IMR-90 (cell line): ENCODE measurements around the gene PGM2. TPM values are rescaled to one million over a fixed set of nuclear protein-coding genes. Genes with fewer than 3 reads are reported as not detected.

Source experiments
- ATAC-seq: fragments of 200-7000 bp; cut with Tn5 transposase; 2 replicates; pipeline ENCODE4 v1.9.1; 2020; ENCODE audit warnings: low read depth, mild to moderate bottlenecking, moderate library complexity
- BruUV-seq: library from RNA; stranded (reverse); fragments of 400-500 nt; replicated peaks from 2 replicates; lab custom pipeline; 2021; lab: Mats Ljungman, UMichigan
- CTCF ChIA-PET: fragments of 300-600 bp; formaldehyde crosslinking; extraction: SDS; loops from one replicate; lab custom pipeline; 2021; ENCODE audit warnings: antibody characterized with exemption; lab: Yijun Ruan, JAX
- POLR2A ChIA-PET: fragments of 300-600 bp; sonication (Branson Sonifier 250); formaldehyde crosslinking; loops from one replicate; lab custom pipeline; 2022; ENCODE audit warnings: antibody characterized with exemption; ENCODE audit not compliant: unreplicated experiment; lab: Charles Lee
- DNase-seq: peaks from one replicate; pipeline ENCODE4 v3.0.0; 2013
- H2AFZ ChIP-seq: replicated peaks from 2 replicates; pipeline ENCODE3; 2013; ENCODE audit warnings: low read length, mild to moderate bottlenecking; ENCODE audit not compliant: poor library complexity
- H2AK5ac ChIP-seq: 2 replicates; pipeline ENCODE4 v1.6.1; 2013; ENCODE audit warnings: low read depth, low read length, inconsistent platforms
- H2AK9ac ChIP-seq: replicated peaks from 2 replicates; pipeline ENCODE3; 2013; ENCODE audit warnings: mild to moderate bottlenecking, low read depth, low read length, moderate library complexity; ENCODE audit not compliant: poor library complexity
- H2BK120ac ChIP-seq: 2 replicates; pipeline ENCODE4 v1.6.1; 2013; ENCODE audit warnings: low read depth, low read length, inconsistent platforms
- H2BK15ac ChIP-seq: 3 replicates; pipeline ENCODE4 v1.6.1; 2013; ENCODE audit warnings: low read depth, low read length, inconsistent platforms
- H2BK20ac ChIP-seq: 2 replicates; pipeline ENCODE4 v1.6.1; 2013; ENCODE audit warnings: low read depth, mild to moderate bottlenecking, inconsistent platforms, low read length, moderate library complexity
- H2BK5ac ChIP-seq: 2 replicates; pipeline ENCODE4 v1.6.1; 2013; ENCODE audit warnings: mild to moderate bottlenecking, low read depth, low read length, inconsistent platforms; ENCODE audit not compliant: poor library complexity, severe bottlenecking
- H3K14ac ChIP-seq: replicated peaks from 2 replicates; pipeline ENCODE4 v1.6.1; 2013; ENCODE audit warnings: low read depth, low read length, inconsistent platforms
- H3K18ac ChIP-seq: 2 replicates; pipeline ENCODE4 v1.6.1; 2013; ENCODE audit warnings: low read depth, low read length, control low read depth
- H3K23ac ChIP-seq: 2 replicates; pipeline ENCODE4 v1.6.1; 2013; ENCODE audit warnings: low read depth, low read length, inconsistent platforms
- H3K27ac ChIP-seq: 2 replicates; pipeline ENCODE4 v1.5.1; 2013; ENCODE audit warnings: mild to moderate bottlenecking, control low read depth, low read length; ENCODE audit not compliant: insufficient read depth
- H3K27me3 ChIP-seq: 2 replicates; pipeline ENCODE4 v1.6.1; 2013; ENCODE audit warnings: low read length; ENCODE audit not compliant: control insufficient read depth, insufficient read depth
- H3K36me3 ChIP-seq: 2 replicates; pipeline ENCODE4 v1.6.1; 2013; ENCODE audit warnings: low read length, mixed read lengths; ENCODE audit not compliant: control insufficient read depth, insufficient read depth
- H3K4ac ChIP-seq: 2 replicates; pipeline ENCODE4 v1.6.1; 2013; ENCODE audit warnings: low read depth, low read length, inconsistent platforms
- H3K4me1 ChIP-seq: 2 replicates; pipeline ENCODE4 v1.6.1; 2013; ENCODE audit warnings: low read length, mixed read lengths; ENCODE audit not compliant: control insufficient read depth, insufficient read depth
- H3K4me2 ChIP-seq: 2 replicates; pipeline ENCODE4 v1.6.1; 2013; ENCODE audit warnings: low read depth, mild to moderate bottlenecking, control low read depth, low read length, moderate library complexity
- H3K4me3 ChIP-seq: 2 replicates; pipeline ENCODE4 v1.5.1; 2013; ENCODE audit warnings: low read depth, mild to moderate bottlenecking, control low read depth, low read length, moderate library complexity; ENCODE audit not compliant: insufficient read depth
- H3K56ac ChIP-seq: 2 replicates; pipeline ENCODE4 v1.6.1; 2013; ENCODE audit warnings: low read length, inconsistent platforms; ENCODE audit not compliant: insufficient read depth; ENCODE audit errors: extremely low read depth
- H3K79me1 ChIP-seq, 2 experiments: 2 replicates each; pipeline ENCODE4 v1.6.1; 2013; ENCODE audit warnings: low read length in 2 of 2, inconsistent platforms in 1 of 2, low read depth in 1 of 2
- H3K9ac ChIP-seq: 2 replicates; pipeline ENCODE4 v1.6.1; 2013; ENCODE audit warnings: low read depth, low read length, control low read depth
- H3K9me1 ChIP-seq: 2 replicates; pipeline ENCODE4 v1.6.1; 2013; ENCODE audit warnings: low read length, inconsistent platforms; ENCODE audit not compliant: insufficient read depth
- H3K9me3 ChIP-seq: 2 replicates; pipeline ENCODE4 v1.6.1; 2013; ENCODE audit warnings: low read length; ENCODE audit not compliant: control insufficient read depth, insufficient read depth
- H4K20me1 ChIP-seq: 2 replicates; pipeline ENCODE4 v1.6.1; 2013; ENCODE audit warnings: low read length, inconsistent platforms; ENCODE audit not compliant: insufficient read depth
- H4K5ac ChIP-seq: 2 replicates; pipeline ENCODE4 v1.6.1; 2013; ENCODE audit warnings: mild to moderate bottlenecking, low read depth, low read length, control low read depth
- H4K8ac ChIP-seq, 2 experiments: 2 replicates each; pipeline ENCODE4 v1.6.1; 2013; ENCODE audit warnings: low read depth in 2 of 2, low read length in 2 of 2, control low read depth in 1 of 2, inconsistent platforms in 1 of 2
- H4K91ac ChIP-seq: 2 replicates; pipeline ENCODE4 v1.6.1; 2013; ENCODE audit warnings: low read depth, low read length, inconsistent platforms; ENCODE audit not compliant: insufficient read depth
- BHLHE40 ChIP-seq: fragments of 150-350 bp; IDR thresholded peaks from 2 replicates; pipeline ENCODE4 v1.6.1; 2016; ENCODE audit warnings: mild to moderate bottlenecking, low read depth, low read length
- CEBPB ChIP-seq: IDR thresholded peaks from 2 replicates; pipeline ENCODE4 v1.6.1; 2012; ENCODE audit warnings: low read depth, low read length, improper control_type of control experiment
- CHD1 ChIP-seq: IDR thresholded peaks from 2 replicates; pipeline ENCODE4 v1.6.1; 2012; ENCODE audit warnings: low read depth, low read length, improper control_type of control experiment
- FOS ChIP-seq: fragments of 150-350 bp; IDR thresholded peaks from 2 replicates; pipeline ENCODE4 v1.6.1; 2016; ENCODE audit warnings: low read depth, low read length
- MAFK ChIP-seq: IDR thresholded peaks from 2 replicates; pipeline ENCODE4 v1.6.1; 2012; ENCODE audit warnings: low read depth, low read length, improper control_type of control experiment
- MAZ ChIP-seq: IDR thresholded peaks from 2 replicates; pipeline ENCODE4 v1.6.1; 2012; ENCODE audit warnings: low read depth, mild to moderate bottlenecking, low read length, improper control_type of control experiment, moderate library complexity, borderline replicate concordance
- MXI1 ChIP-seq: IDR thresholded peaks from 2 replicates; pipeline ENCODE4 v1.6.1; 2012; ENCODE audit warnings: low read depth, mild to moderate bottlenecking, low read length, moderate library complexity, borderline replicate concordance
- POLR2A ChIP-seq: IDR thresholded peaks from 2 replicates; pipeline ENCODE4 v1.6.1; 2012; ENCODE audit warnings: mild to moderate bottlenecking, low read depth, low read length
- RAD21 ChIP-seq: IDR thresholded peaks from 2 replicates; pipeline ENCODE4 v1.6.1; 2012; ENCODE audit warnings: low read length, improper control_type of control experiment
- RCOR1 ChIP-seq: IDR thresholded peaks from 2 replicates; pipeline ENCODE4 v1.6.1; 2012; ENCODE audit warnings: mild to moderate bottlenecking, low read length, improper control_type of control experiment; ENCODE audit not compliant: insufficient replicate concordance
- whole genome bisulfite sequencing, 2 experiments: methylation state at CpG; one replicate each; pipeline versions ENCODE4 v1.1.5 to v1.1.7; 2013; ENCODE audit warnings: missing lambda C conversion rate in 2 of 2; ENCODE audit not compliant: insufficient read length in 1 of 2; ENCODE audit errors: extremely low coverage in 2 of 2; 5-methylcytosine and 5-hydroxymethylcytosine counted together
- dilution Hi-C: fragments of 300-500 bp; cut with HindIII; formaldehyde crosslinking; loops from one replicate; pipeline ENCODE4 v1.14.3; 2018; ENCODE audit warnings: low sequenced_read_pairs; ENCODE audit not compliant: unreplicated experiment
- in situ Hi-C: fragments of 300-500 bp; cut with MboI; formaldehyde crosslinking; loops from 3 replicates; pipeline ENCODE4 v1.14.3; 2019; ENCODE audit warnings: low sequenced_read_pairs, inconsistent platforms, mixed read lengths
- intact Hi-C: fragments of 100-400 bp; cut with micrococcal nuclease; formaldehyde crosslinking; loops from 2 replicates; pipeline ENCODE4 v1.10.0; 2022
- polyA plus RNA-seq, 3 experiments: library from polyadenylated mRNA; depleted of rRNA; stranded (reverse); fragments of >200 nt; gene quantifications; 2 replicates each; pipeline ENCODE4 v1.2.3, GENCODE V29; 2012; ENCODE audit warnings: low replicate concordance in 1 of 3
- total RNA-seq: library from RNA; depleted of rRNA; stranded (reverse); fragments of >200 nt; gene quantifications from 2 replicates; pipeline ENCODE4 v1.2.3, GENCODE V29; 2012
- TF ChIP-seq, protein P1 (sequence below): fragments of 150-350 bp; IDR thresholded peaks from 2 replicates; pipeline ENCODE4 v1.6.1; 2017; ENCODE audit warnings: mild to moderate bottlenecking, antibody characterized with exemption, low read length, low read depth

The PGM2 gene
- total and polyA plus RNA-seq, 2 of the 4 experiments (the other 2 are of a cell fraction) = 18.7 to 26.2 TPM

DNA sequence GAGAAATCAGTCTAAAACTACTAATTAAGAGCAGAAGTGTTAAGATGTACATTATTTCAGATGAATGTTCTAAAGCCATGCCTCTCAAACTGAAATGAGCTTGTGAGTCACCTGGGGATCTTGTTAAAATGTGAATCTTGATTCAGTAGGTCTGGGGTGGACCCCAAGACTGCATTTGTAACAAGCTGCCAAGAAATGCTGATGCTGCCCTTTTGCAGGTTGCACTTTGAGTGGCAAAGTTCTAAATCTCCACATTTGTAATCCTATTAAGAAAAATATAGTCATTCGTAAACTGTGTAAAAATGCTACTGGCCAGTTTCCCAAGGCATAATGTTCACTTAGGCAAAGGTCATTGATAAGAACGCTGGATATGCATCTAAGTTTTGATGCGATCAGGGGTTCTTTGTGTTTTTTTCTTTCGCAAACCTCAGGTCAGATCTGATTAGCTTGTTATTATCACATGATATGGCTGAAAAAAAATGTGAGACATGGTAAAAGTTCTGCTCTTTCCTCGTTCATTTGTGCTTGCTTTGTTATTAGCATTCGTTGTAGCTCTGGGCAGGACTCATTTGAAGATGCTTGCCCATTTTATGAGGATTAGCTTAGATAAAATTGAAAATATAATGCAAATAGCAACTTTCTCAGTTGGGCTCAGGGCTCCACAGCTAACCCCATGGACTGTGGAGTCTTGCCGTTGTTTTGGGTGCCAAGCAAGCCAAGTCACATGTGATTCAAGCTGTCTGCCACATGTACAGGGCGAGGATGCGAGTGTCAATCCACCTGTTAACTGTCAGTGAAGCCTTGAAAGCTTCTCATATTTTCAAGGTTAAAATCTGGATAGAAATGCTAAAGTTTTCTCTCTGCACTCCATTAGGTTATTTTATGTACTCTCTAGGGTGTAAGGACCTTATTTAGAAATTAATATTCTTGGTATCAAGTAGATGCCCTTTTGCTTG, 76.5 kb downstream of the PGM2 start:
- no peak for DNase-seq
- WGBS, 2 experiments = 64% methylated on average over 3 of the region's 9 CpGs; no CpG with 5 or more reads in 1 of the 2 experiments

More for the DNA sequence above, 76.5 kb downstream of the PGM2 start:
- Histone ChIP-seq H4K20me1 (no peaks in the 10 kb centered on the region), H3K36me3 (no peaks in the 10 kb centered on the region), H2AFZ (no peak overlapping the region), H4K91ac (no peak overlapping the region), H3K23ac (no peak overlapping the region), H3K79me1 (no peaks in the 10 kb centered on the region), H2BK15ac (no peak overlapping the region), H2AK9ac (no peak overlapping the region), H2AK5ac (no peak overlapping the region), H3K9me3 (no peaks in the 10 kb centered on the region), H3K4me2 (no peak overlapping the region), H2BK20ac (no peak overlapping the region), H3K27ac (no peak overlapping the region), H3K18ac (no peak overlapping the region), H3K4ac (no peak overlapping the region), H3K4me1 (no peaks in the 10 kb centered on the region), H3K9ac (no peak overlapping the region), H4K5ac (no peak overlapping the region), H3K56ac (no peak overlapping the region), H3K14ac (no peak overlapping the region), H3K27me3 (peaks cover 40% of the 10 kb centered on the region), H4K8ac (no peak overlapping the region), H2BK5ac (no peak overlapping the region), H3K4me3 (no peak overlapping the region), H2BK120ac (no peak overlapping the region), H3K9me1 (no peaks in the 10 kb centered on the region)
- ChIA-PET POLR2A (no interaction called here), CTCF (no interaction called here)
- in situ Hi-C loops = no loop called here
- no peak for ATAC-seq
- intact Hi-C loops = no loop called here
- dilution Hi-C loops = no loop called here
- no TSS peak for BruUV-seq
- TF ChIP-seq, protein P1, sequence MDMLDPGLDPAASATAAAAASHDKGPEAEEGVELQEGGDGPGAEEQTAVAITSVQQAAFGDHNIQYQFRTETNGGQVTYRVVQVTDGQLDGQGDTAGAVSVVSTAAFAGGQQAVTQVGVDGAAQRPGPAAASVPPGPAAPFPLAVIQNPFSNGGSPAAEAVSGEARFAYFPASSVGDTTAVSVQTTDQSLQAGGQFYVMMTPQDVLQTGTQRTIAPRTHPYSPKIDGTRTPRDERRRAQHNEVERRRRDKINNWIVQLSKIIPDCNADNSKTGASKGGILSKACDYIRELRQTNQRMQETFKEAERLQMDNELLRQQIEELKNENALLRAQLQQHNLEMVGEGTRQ = no peak
- TF ChIP-seq CEBPB (no peak), MAZ (no peak), CHD1 (no peak), POLR2A (no peak), MAFK (no peak), MXI1 (no peak), RCOR1 (no peak), BHLHE40 (no peak), RAD21 (no peak), FOS (no peak)
